ENCODE data around the gene RASSF1.

Gene RASSF1

DNA sequence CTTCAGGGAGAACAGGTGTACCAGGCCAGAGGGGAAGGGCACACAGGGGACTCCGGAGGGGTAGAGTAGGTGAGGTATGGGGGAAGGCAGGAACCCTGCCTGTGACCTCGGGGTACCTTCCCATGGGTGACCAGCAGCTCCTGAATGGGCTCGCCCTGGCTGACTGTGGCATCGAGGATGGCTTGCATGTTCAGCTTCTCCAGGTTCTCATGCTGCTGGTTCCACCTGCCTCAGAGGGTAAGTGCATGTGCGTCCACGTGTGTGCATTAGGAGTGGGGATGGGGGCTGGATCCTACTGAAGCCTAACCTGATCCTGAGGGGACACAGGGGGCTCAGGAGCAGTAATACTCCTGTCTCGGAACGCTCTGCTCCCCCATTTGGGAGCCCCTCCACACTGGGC is 4.4 kb upstream of the RASSF1 start:
- no peak for DNase-seq (ENCODE audit: low spot score)
- FAIRE-seq = no peak

DNA sequence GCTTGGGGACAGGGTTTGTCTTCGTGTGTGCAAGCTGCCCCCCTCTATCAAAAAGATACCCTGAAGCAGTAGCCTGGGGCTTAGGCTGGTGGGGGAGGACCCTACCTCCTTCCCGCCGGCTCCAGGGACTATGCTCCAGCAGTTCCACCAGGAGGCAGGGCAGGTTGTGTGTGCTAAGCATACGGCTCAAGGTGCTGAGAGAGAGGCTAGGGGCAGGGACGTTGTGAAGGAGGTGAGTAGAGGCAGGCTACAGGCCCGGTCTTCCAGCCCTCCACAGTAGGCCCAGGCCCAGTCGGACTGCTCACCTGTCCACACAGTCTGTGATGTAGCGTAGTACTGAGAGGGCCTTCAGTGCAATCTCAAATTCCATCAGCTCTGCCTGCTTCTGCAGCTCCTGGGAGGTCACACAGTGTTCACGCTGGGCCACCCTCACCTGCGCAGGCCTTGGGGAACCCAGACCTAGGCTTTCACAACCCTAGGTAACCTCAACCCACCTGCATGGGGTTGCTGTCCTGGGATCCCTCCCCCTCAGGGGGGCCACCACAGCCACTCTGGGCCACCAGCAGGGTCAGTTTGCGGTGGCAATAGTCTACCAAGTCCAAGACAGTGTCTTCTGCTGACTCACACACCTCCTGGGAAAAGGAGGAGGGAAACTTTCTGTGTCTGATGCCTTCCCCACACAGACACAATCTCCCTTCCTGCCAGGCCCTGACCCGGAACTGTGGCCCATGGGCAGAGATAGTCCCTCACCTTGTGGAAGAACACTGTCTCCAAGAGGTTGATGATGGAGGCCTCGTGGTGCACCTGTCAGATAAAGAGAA is 2.4 kb upstream of the RASSF1 start:
- DNase-seq (ENCODE audit: low spot score) (no peak), FAIRE-seq (no peak)

DNA sequence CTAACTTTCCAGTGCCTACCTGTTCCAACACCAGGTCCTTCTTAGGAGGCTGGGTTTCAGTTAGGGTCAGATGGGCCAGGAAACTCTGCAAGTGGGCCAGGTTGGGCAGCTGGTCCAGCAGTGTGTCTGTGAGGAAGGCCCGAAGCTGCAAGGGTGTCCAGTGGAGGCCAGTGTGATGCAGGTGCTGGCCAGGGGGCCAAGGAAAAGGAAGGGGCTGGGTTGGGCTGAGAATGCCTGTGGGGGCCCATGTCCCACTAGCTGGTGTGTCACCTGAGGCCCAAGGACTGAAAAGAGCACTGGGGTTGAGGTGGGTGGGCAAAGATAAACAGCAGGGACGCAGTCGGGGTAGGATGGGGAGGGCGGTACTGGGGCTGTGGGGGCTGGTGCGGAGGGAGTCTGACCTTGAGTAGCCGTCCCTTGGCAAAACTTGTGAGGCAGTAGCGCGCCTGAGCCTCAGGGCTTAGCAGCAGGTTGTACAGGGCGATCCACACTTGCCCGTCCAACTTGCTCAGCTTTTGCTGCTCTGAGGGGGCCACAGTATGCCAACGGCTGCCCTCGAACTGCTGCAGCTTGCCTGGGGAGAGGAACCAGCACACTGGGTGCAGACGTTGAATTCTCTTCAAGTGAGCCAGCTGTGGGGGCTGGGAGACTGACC is 1.5 kb upstream of the RASSF1 start:
- DNase-seq (ENCODE audit: low spot score) = no peak
- FAIRE-seq = no peak

DNA sequence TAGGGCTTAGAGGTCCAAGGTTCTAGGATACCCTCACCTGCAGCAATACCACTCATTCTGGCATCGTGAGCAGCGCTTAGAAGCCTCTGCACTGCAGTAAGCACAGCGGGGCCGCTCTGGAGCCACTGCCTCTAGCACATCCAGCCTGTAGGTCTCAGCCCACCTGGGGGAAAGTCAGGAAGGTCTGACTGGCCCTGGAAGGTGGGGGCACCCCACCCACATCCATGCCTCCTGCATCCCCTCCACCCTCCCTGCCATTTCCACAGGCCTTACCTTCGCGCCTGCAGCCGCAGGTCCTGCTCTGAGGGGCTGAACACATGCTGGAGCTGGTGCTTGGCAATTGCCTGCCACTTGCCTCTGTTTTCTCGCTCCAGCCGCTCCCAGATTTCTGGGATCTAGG is 901 bp upstream of the RASSF1 start:
- DNase-seq (ENCODE audit: low spot score) (no peak), FAIRE-seq (no peak)

DNA sequence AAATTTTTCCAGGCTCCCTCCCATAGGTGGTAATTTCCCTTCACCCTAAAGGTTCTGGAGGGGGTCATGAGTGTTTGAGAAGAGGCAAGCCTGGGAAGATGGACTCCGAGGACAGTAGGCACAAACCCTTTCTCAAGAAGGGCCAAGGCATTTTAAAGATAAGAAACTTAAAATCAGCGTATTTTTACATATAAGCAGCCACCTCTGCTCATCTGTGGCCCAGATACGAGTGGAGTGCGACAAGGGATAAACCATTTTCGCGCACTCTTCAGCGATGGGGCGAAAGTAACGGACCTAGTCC is 539 bp downstream of the RASSF1 start:
- FAIRE-seq (no peak), DNase-seq (ENCODE audit: low spot score) (no peak)

DNA sequence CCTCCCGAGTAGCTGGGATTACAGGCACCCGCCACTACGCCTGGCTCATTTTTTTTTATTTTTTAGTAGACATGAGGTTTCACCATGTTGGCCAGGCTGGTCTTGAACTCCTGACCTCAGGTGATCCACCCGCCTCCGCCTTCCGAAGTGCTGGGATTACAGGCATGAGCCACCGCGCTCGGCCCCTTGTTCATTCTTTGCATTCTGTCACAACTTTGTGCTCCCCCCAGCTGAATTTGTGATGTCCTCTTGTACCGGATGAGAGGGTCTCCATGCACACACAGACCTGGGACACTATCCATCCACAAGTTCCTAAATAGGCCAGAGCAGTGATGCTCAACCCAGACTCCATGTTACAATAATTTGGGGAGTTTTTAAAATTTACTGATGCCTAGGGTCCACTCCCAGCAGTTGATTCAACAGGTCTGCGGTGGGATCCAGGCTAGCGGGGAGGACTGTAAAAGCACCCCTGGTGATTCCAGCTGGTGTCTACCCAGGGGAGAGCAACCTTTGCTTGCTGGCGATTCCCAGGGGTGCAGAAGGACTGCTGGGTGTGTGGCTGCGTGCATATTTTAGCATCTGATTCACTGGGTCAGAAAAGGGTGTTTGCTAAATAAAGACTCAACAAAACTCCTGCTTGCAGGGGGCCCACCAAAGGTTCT is 1.0 kb downstream of the RASSF1 start:
- no peak for FAIRE-seq
- no peak for DNase-seq (ENCODE audit: low spot score)

DNA sequence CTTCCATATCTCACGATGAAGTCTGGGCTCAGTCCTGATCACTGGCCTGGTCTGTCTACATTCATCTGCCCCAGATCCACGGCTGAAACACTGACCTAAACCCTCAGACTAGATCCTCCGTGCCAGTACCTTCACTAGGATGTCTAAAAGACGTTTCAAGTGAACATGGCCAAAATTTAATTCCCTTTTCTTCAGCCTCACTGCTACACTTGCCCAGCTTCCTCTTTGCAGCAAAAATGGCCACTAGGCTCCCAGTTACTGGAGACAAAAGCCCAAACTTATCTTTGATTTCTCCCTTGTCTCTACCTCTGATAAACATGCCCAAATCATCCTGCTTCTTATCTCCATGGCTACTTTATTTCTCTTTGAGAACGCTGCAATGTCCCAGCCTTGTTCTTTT is 1.7 kb downstream of the RASSF1 start:
- DNase-seq (ENCODE audit: low spot score) = no peak

DNA sequence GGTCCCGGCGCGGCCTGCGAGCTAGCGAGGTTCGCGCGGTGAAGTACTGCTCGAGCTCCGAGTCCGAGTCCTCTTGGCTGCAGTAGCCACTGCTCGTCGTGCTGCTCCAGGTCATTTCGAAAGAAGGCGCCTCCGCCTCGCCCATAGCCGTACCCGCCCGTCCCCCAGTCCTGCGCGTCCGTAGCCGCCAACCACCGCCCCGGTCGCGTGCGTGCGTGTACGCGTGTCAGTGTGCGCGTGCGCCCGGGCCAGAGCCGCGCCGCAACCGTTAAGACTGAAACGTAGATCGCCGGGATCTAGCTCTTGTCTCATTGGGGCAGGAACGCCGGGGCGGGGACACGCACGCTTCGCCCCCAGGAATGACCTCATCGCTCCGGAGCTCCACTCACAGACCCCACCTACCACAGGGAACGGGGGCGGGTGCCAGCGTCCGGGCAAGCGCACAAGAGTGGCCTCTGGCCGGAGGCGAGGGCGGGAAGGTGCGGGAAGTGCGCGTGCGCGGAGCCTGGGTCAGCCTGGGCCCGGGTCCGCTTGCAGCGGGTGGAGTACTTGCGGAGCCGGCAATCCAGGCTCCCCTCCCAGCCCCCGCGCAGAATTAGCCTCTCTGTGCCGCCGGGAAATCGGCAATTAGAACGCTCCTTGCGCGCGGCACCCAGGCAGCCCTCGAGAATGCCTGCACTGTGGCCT is 3.3 kb downstream of the RASSF1 start:
- FAIRE-seq (peak; percentile 94), DNase-seq (ENCODE audit: low spot score) (peak; percentile 99)

More for the DNA sequence above, 1.7 kb downstream of the RASSF1 start:
- FAIRE-seq = no peak

DNA sequence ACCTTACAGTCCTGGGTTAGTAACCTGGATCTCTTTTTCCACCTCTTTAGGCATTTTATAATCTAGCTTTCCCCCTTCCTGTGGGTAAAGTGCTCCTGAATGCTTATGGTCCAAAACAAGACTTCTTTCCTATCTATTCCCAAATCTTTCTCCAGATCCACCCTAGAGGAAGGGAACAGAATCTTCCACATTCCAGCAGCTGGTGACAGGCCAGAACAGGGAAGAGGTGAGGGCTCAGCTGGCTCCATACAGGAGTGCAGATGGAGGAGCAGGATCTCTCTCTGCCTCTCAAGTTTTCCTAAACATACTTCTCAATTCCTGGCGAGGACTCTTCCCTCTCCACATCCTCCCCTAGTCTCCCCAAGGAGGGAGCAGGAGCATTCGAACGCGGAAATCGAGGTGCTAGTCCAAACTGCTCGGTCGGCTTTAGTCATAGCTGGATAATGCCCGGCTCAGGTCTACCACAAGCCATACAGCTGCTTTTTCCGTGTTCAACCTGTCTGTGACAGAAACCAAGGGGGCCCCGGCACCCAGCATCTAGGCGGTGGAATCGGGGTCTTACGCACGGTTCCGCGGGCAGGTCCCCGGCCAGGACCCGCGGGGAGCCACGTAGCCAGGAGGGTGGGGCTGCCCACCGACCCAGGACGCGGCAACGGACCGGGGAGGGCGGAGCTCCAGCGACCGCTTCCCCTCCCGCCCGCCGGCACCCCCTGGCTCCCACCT is 4.0 kb downstream of the RASSF1 start:
- no peak for FAIRE-seq
- DNase-seq (ENCODE audit: low spot score) = peak; percentile 33

DNA sequence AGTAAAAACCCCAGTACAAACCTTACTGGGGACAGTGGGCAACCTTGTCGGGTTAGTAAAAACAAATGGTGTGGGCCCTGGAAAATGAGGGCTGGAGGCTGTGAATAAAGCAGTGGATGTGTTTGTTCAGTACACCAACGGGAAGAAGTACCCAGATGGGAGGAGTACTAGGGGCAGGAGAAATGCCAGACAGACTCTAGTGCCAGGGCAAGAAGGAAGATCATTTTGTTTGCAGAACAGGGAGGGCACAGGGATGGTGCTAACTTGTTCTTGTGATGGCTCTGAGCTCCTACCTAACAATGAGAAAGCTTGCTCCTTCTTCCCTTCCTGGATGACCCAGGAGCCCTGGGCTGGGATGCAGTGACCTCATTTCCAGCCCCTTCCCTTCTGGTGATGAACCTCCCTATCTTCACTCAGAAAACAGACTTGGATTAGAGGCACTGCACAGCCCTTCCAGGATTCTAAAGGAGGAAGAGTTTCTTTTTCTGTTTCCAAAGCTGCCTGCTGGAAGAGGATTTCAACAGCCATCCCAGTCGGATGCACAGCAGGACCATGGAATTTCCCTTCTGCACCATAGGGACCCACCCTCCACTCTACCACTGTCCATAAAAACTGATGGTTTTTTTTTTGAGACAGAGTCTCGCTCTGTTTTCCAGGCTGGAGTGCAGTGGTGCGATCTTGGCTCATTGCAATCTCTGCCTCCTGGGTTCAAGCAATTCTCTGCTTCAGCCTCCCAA is 6.1 kb downstream of the RASSF1 start:
- no peak for DNase-seq (ENCODE audit: low spot score)
- FAIRE-seq = no peak

DNA sequence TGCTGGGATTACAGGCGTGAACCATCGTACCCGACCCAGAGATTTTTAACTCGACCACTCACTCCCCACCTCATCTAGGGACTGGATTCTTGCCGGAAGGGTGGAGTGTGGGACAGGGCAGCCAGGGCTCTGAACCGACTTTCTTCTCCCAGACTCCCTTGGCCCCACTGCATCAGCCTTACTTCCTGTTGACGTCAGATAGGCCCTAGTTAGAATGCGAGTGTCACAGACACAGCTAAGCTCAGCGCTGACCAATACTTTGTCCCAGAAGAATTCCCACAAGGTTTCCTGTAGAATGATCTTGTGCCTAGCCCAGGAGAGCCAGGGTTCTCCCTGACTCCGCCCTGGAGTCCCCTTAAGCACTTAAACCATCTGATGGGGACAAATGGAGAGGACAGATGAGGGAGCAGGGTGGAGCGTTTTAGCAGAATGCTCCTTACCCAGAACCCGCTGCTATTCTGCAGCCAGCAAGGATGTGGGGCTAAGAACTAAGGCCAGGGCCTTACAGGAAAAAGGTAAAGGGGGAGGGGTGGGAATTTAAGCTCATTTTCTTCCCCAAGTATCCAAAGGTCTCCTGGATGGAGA is 6.8 kb downstream of the RASSF1 start:
- FAIRE-seq (no peak), DNase-seq (ENCODE audit: low spot score) (no peak)

DNA sequence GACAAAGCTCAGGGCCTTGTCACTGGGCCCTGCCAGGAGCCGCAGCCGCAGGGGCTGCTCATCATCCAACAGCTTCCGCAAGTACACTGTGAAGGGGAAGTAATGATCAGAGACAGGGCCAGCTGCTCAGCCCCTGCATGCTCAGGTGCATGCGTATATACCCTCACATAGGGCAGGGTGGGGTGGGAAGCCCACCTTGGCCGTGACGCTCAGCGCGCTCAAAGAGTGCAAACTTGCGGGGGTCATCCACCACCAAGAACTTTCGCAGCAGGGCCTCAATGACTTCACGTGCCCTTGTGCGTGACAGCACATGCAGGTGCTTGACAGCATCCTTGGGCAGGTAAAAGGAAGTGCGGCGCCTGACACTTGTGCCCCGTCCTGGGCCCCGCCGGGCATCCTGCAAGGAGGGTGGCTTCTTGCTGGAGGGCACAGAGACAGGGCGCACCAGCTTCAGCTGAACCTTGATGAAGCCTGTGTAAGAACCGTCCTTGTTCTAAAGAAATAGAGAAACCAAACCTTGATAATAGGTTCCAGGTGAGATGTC is 9.2 kb downstream of the RASSF1 start:
- no peak for FAIRE-seq

DNA sequence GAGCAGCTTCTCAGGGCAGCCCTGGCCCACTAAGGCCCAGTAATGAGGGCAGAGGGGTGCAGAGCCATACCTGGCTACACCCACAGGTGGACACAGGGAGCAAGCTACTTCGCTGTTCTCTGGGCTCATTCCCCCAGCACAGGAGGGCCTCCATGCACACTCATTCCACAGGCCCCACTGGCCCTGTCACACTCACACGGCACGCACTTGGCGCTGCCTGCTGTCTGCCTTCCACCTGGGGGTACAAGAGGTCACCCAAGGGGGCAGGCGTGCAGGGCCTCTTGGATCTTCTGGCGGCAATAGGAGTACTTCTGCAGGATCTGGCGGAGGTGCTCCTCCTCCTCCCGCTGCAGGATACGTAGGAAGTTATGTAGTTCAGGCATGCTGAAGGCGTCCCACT is 10.3 kb downstream of the RASSF1 start:
- no peak for DNase-seq (ENCODE audit: low spot score)
- FAIRE-seq = no peak

More for the DNA sequence above, 9.2 kb downstream of the RASSF1 start:
- DNase-seq (ENCODE audit: low spot score) = no peak

DNA sequence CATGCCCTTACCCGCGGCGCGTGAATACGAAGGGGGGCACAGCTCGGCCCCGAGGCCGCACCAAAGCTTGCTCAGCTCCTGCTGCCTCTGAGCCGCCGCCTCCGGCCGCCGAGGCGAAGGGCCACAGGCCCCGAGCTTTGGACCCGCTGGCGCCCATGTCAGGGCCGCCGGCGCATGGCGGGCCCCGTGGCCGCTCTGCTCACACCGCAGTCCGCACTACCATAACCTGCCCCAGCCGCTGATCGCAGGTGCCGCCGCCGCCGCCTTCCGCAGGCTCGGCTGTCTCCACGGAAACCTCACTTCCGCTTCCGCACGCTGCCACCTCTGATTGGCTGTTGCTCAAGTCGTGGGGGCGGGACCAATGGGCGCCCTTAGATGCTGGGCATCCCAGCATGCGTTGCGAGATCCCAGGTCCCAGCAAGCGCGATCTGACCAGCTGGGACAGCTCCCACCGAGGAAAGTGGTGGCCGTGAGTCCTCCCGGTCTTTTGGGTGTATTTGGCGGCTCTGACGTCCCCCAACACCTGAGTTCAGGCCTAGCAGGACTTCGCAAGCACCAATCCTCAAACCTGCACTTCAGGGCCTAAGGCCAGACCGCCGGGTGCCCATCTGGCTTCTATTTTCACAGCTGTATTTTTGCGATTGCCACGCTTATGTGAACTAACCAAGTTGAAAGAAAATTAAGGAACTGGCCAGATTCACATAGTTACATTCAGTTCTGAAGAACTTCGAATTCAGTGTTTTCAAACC is 12.5 kb downstream of the RASSF1 start, which contains the start of gene TUSC2:
TSS of gene TUSC2 (minus strand) at position 281 of the 749 bp plus-strand sequence. CDS start at position 157, 124 bp downstream.
- peak; percentile 96 for FAIRE-seq

DNA sequence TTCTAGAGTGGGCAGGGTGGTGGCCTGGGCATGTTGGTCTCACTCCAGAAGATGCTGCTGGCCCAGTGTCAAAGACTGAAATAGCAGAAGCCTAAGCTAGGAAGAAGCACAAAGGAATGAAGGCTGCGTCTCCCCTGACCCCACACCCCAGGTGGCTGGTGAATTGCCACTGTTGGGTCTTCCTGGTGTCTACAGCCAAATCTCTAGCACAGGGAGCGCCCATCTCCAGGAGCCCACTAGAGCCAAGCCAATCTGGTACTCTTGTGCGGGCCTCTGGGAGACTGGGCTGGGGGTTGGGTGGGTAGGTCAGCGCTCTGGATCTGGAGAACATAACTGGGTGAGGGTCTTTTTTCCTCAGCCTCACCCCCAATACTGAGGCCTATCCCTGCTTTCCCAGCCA is 13.5 kb downstream of the RASSF1 start:
- DNase-seq (ENCODE audit: low spot score) = no peak
- FAIRE-seq = no peak

More for the DNA sequence above, 12.5 kb downstream of the RASSF1 start, which contains the start of gene TUSC2:
- DNase-seq (ENCODE audit: low spot score) = peak; percentile 97

DNA sequence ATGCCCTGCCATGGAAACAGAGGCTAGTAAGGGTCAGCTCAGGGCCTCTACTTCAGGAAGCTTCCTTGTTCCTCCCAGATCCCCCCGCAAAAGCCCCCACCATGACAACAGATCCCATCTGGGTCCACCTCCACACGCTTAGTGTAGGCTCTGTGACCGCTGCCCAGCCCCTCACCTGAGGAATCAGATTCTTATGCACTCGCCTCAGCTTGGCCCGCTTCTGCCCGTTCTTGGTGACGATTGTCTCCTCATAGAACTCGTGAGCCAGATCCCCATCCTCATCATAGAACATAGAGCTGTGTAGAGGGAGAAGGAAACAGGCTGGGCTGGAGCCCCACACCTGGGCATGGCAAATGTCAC is 14.5 kb downstream of the RASSF1 start:
- FAIRE-seq (no peak), DNase-seq (ENCODE audit: low spot score) (no peak)

DNA sequence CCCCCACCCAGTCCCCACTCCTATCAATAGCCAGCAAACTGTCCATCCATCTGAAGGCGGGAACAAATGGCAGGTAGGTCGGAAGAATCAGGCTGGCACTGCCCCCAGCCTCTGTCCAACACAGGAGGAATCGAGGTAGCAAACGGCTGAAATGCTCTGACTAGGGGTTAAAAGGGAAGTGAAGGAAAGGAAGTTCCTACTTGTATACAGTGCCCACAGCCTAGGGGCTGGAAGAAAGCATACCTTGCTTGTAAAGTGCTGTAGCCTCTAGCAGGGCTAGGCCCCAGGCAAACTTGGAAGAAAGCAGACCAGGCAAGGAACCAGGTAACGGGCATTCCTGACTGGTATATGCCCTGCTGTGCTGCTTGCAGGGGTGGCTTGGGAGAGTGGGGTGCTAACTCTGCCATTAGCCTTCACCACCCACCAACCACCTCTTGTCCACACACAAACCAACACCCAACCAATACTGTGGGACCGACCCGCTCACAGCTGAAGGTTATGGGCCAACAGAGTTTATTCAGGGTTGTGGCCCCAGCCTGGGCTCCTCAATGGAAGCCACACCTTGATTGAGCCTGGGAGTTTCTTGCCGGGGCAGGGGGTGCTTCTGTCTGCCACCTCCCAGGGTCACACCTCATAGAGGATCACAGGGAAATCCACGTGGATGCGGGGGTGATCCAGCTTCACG is 15.0 kb downstream of the RASSF1 start:
- DNase-seq (ENCODE audit: low spot score) (no peak), FAIRE-seq (no peak)

DNA sequence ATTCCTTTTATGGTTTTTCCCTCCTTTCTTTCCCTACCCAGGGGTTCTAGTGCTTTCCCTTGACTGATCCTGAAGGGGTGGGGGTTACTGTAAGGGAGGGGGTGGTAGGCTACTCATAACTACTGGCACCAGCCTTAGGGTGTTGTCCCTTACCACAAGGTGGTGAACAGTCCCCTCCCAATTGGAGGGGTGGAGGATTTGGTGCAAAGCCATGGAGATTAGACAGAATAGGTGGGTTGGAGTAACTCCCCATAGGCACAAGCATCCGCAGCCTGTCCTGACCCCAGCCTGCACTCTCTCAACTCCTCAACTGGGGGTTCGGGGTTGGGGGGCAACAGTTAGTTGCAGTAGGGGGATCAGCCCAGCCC is 15.5 kb downstream of the RASSF1 start:
- FAIRE-seq = peak; percentile 5
- DNase-seq (ENCODE audit: low spot score) = no peak

Data from urothelium cell line (cell line).